K562 (cell line): ENCODE measurements around the gene CBLL1. TPM values are rescaled to one million over a fixed set of nuclear protein-coding genes. Genes with fewer than 3 reads are reported as not detected.

Experiments used
- ATAC-seq: fragments of 200-7000 bp; cut with Tn5 transposase; 3 replicates; pipeline ENCODE4 v1.9.1; 2020; ENCODE audit warnings: moderate library complexity
- BruUV-seq: library from RNA; stranded (reverse); fragments of 400-500 nt; replicated peaks from 2 replicates; lab custom pipeline; 2021; lab: Mats Ljungman, UMichigan
- CTCF ChIA-PET: fragments of 300-600 bp; formaldehyde crosslinking; extraction: SDS; loops from one replicate; lab custom pipeline; 2021; ENCODE audit warnings: low intra/inter-chr PET ratio; lab: Yijun Ruan, JAX
- POLR2A ChIA-PET: fragments of 300-600, 350-650 bp; sonication (Branson Sonifier 250); formaldehyde crosslinking; extraction: SDS; loops from one replicate; lab custom pipeline; 2021; ENCODE audit warnings: antibody characterized with exemption, inconsistent platforms; lab: Yijun Ruan, JAX
- DNase-seq, 4 experiments: peaks; one replicate each; pipeline versions ENCODE4 v3.0.0 to v3.0.0-alpha.2; 2011 to 2018; ENCODE audit warnings: low spot score in 3 of 4, mixed read lengths in 3 of 4; ENCODE audit errors: extremely low read depth in 1 of 4
- FAIRE-seq: peaks from 2 replicates; lab custom pipeline; 2011; peaks lifted over from hg19 to GRCh38; lab: Jason Lieb, UNC
- H2AFZ ChIP-seq: 2 replicates; pipeline ENCODE4 v1.6.0; 2011; ENCODE audit warnings: low read depth, low read length, control low read depth, inconsistent platforms
- H3K27ac ChIP-seq: fragments of 200-600 bp; 3 replicates; pipeline ENCODE4 v1.8.0; 2011; ENCODE audit warnings: low read depth, mild to moderate bottlenecking, control low read depth, inconsistent platforms, low read length, moderate library complexity, mixed read lengths; ENCODE audit errors: extremely low read depth
- H3K27me3 ChIP-seq, 2 experiments: fragments of 300-600 bp in 1 of 2; 2 replicates in 1 of 2; 3 replicates in 1 of 2; pipeline versions ENCODE4 v1.6.0 to v1.8.0; 2011; ENCODE audit warnings: inconsistent platforms in 2 of 2, low read length in 2 of 2, mild to moderate bottlenecking in 1 of 2, mixed read lengths in 1 of 2, moderate library complexity in 1 of 2; ENCODE audit not compliant: control insufficient read depth in 2 of 2, insufficient read depth in 2 of 2
- H3K36me3 ChIP-seq: fragments of 300-600 bp; 3 replicates; pipeline ENCODE4 v1.8.0; 2011; ENCODE audit warnings: mild to moderate bottlenecking, low read length, inconsistent platforms; ENCODE audit not compliant: control insufficient read depth, insufficient read depth
- H3K4me1 ChIP-seq, 2 experiments: fragments of 200-600 bp in 1 of 2; replicated peaks in 1 of 2; 2 replicates in 1 of 2; 3 replicates in 1 of 2; pipeline versions ENCODE4 v1.5.1 to v1.8.0; 2011; ENCODE audit warnings: inconsistent platforms in 2 of 2, low read length in 2 of 2, mild to moderate bottlenecking in 1 of 2, mixed read lengths in 1 of 2, moderate library complexity in 1 of 2; ENCODE audit not compliant: control insufficient read depth in 2 of 2, insufficient read depth in 2 of 2
- H3K4me2 ChIP-seq: 2 replicates; pipeline ENCODE4 v1.6.1; 2011; ENCODE audit warnings: low read length, control low read depth, inconsistent platforms, mixed read lengths; ENCODE audit not compliant: insufficient read depth
- H3K4me3 ChIP-seq: fragments of 200-600 bp; sonication (generic), shearing (Covaris generic); 2 replicates; pipeline ENCODE4 v1.5.1; 2016; ENCODE audit warnings: control low read depth, inconsistent platforms
- H3K79me2 ChIP-seq: fragments of 200-600 bp; 3 replicates; pipeline ENCODE4 v1.8.0; 2011; ENCODE audit warnings: low read length, inconsistent platforms; ENCODE audit not compliant: control insufficient read depth, insufficient read depth
- H3K9ac ChIP-seq, 2 experiments: 2 replicates each; pipeline versions ENCODE4 v1.6.0 to v1.6.1; 2011; ENCODE audit warnings: low read depth in 2 of 2, low read length in 2 of 2, control low read depth in 1 of 2, inconsistent platforms in 1 of 2, mild to moderate bottlenecking in 1 of 2, mixed read lengths in 1 of 2; ENCODE audit not compliant: insufficient read depth in 1 of 2
- H3K9me1 ChIP-seq: one replicate; pipeline ENCODE4 v1.6.0; 2011; ENCODE audit warnings: inconsistent platforms, mild to moderate bottlenecking, low read length, moderate library complexity; ENCODE audit not compliant: control insufficient read depth, insufficient read depth
- H3K9me3 ChIP-seq: replicated peaks from 2 replicates; pipeline ENCODE4 v1.5.1; 2011; ENCODE audit warnings: low read depth, low read length, inconsistent platforms; ENCODE audit not compliant: control insufficient read depth, insufficient read depth
- H4K20me1 ChIP-seq: replicated peaks from 2 replicates; pipeline ENCODE4 v1.6.1; 2011; ENCODE audit warnings: low read length, inconsistent platforms, mixed read lengths; ENCODE audit not compliant: control insufficient read depth, insufficient read depth
- MECOM ChIP-seq: fragments of 250-450 bp; sonication (Bioruptor Pico); IDR thresholded peaks from 2 replicates; pipeline ENCODE4 v1.8.0; 2022; ENCODE audit warnings: inconsistent platforms
- NR4A1 ChIP-seq, 2 experiments: fragments of 250-450 bp in 1 of 2; fragments of 450-650 bp in 1 of 2; sonication (Bioruptor Pico) in 1 of 2; IDR thresholded peaks; 2 replicates each; pipeline versions ENCODE4 v1.4.0 to v1.6.1; 2016 to 2020; ENCODE audit warnings: mild to moderate bottlenecking in 2 of 2, missing compliant biosample characterization in 1 of 2, missing genetic modification characterization in 1 of 2, moderate library complexity in 1 of 2
- PCBP1 ChIP-seq: fragments of 200-400 bp; formaldehyde crosslinking; IDR thresholded peaks from 2 replicates; pipeline ENCODE4 v1.6.1; 2018; ENCODE audit warnings: mild to moderate bottlenecking, low read depth, low read length; ENCODE audit not compliant: poor library complexity, severe bottlenecking
- PHB ChIP-seq: fragments of 250-450 bp; sonication (Bioruptor Pico); IDR thresholded peaks from 2 replicates; pipeline ENCODE4 v1.5.0; 2021
- PTTG1 ChIP-seq: fragments of 450-650 bp; IDR thresholded peaks from 2 replicates; pipeline ENCODE4 v1.6.1; 2016; ENCODE audit warnings: low read depth, mild to moderate bottlenecking, missing genetic modification characterization, missing compliant biosample characterization
- SMARCA4 ChIP-seq: fragments of 450-650 bp; IDR thresholded peaks from 2 replicates; pipeline ENCODE4 v1.6.1; 2016
- SMC3 ChIP-seq: conservative IDR thresholded peaks from 2 replicates; pipeline ENCODE4 v1.6.1; 2011; ENCODE audit warnings: low read depth, low read length, improper control_type of control experiment; ENCODE audit not compliant: insufficient read depth
- ZFP1 ChIP-seq: fragments of 450-650 bp; formaldehyde crosslinking; IDR thresholded peaks from 2 replicates; pipeline ENCODE4 v1.4.0; 2020; ENCODE audit warnings: mild to moderate bottlenecking, mixed read lengths
- ZNF551 ChIP-seq: fragments of 250-450 bp; sonication (Bioruptor Pico); IDR thresholded peaks from 2 replicates; pipeline ENCODE4 v1.5.0; 2021; ENCODE audit warnings: mild to moderate bottlenecking, moderate library complexity
- WGBS: fragments of 100-300 bp; shearing (Covaris generic); methylation state at CpG from one replicate; pipeline ENCODE4 v1.1.6; 2016; ENCODE audit warnings: low coverage, mixed read lengths; ENCODE audit not compliant: insufficient coverage; ENCODE audit errors: missing lambda C conversion rate; 5-methylcytosine and 5-hydroxymethylcytosine counted together
- in situ Hi-C: fragments of 300-500 bp; cut with MboI; formaldehyde crosslinking; loops from 4 replicates; pipeline ENCODE4 v1.15.0; 2018; ENCODE audit warnings: inconsistent platforms, mixed read lengths
- intact Hi-C: fragments of 100-400 bp; cut with micrococcal nuclease; formaldehyde crosslinking; loops from 2 replicates; pipeline ENCODE4 v1.14.2; 2022
- polyA plus RNA-seq, 8 experiments: library from polyadenylated mRNA; depleted of rRNA in 4 of 8; stranded (reverse) in 5 of 8; unstranded in 3 of 8; fragments of >200 nt; fragmentation: Nextera tagmentation in 2 of 8; fragmentation: Illumina TruSeq in 1 of 8; extraction: Ambion mirVana in 2 of 8; extraction: Trizol in 1 of 8; gene quantifications; 2 replicates each; pipeline versions ENCODE4 v1.2.1 to v1.2.3, GENCODE V29; 2011 to 2014; ENCODE audit warnings: inconsistent platforms in 1 of 8, missing spikeins in 1 of 8
- total RNA-seq, 7 experiments: library from RNA; depleted of rRNA in 6 of 7; stranded (reverse); fragments of >200 nt in 6 of 7; fragmentation: Illumina TruSeq in 2 of 7; extraction: Trizol in 2 of 7; gene quantifications; 2 replicates each; pipeline versions ENCODE4 v1.2.1 to v1.2.3, GENCODE V29; 2011 to 2021; ENCODE audit warnings: low replicate concordance in 1 of 7
- TF ChIP-seq, protein P1 (sequence below): fragments of 450-650 bp; IDR thresholded peaks from 2 replicates; pipeline ENCODE4 v1.6.1; 2014; ENCODE audit warnings: low read depth, mild to moderate bottlenecking, moderate library complexity, borderline replicate concordance
- TF ChIP-seq, protein P2 (sequence below): fragments of 250-450 bp; sonication (Bioruptor Pico); IDR thresholded peaks from 2 replicates; pipeline ENCODE4 v1.4.0; 2020; ENCODE audit warnings: mild to moderate bottlenecking, moderate library complexity, borderline replicate concordance
- TF ChIP-seq, protein P3 (sequence below): sonication (generic); formaldehyde crosslinking; IDR thresholded peaks from 2 replicates; pipeline ENCODE4 v1.8.0; 2022; ENCODE audit warnings: missing genetic modification reagents, mild to moderate bottlenecking, moderate library complexity, borderline replicate concordance

Gene CBLL1
- total and polyA plus RNA-seq, 9 of the 15 experiments (the other 6 are each of a cell fraction or from before 2014, with no cell fraction given) = 14.7 to 67.9 (median 35.4) TPM

DNA sequence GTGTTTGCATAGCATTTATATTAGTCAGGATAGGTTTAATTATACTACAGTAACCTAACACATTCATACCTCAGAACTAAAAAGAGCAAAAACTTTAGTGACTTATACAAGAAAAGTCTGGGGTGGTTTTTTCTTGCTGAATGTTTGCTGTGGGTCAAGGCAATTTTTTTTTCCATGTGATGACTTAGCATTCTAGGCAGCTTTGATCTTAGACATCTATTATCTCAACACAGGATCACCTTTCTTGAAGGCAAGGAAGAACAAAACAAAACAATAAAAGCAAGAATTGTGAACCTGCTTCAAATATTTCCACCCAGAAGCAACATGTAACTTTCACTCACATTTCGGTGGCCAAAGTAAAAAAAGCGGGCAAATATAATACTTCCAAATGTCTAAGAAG lies 20.7 kb upstream of the CBLL1 start (continued):
- no peak for TF ChIP-seq NR4A1 (CRISPR knock-in tag; IDR thresholded peaks at IDR 0.05)
- TF ChIP-seq NR4A1 (tag; IDR thresholded peaks at IDR 0.05) = no peak
- TF ChIP-seq, protein P1, sequence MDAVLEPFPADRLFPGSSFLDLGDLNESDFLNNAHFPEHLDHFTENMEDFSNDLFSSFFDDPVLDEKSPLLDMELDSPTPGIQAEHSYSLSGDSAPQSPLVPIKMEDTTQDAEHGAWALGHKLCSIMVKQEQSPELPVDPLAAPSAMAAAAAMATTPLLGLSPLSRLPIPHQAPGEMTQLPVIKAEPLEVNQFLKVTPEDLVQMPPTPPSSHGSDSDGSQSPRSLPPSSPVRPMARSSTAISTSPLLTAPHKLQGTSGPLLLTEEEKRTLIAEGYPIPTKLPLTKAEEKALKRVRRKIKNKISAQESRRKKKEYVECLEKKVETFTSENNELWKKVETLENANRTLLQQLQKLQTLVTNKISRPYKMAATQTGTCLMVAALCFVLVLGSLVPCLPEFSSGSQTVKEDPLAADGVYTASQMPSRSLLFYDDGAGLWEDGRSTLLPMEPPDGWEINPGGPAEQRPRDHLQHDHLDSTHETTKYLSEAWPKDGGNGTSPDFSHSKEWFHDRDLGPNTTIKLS = no peak
- TF ChIP-seq, protein P2, sequence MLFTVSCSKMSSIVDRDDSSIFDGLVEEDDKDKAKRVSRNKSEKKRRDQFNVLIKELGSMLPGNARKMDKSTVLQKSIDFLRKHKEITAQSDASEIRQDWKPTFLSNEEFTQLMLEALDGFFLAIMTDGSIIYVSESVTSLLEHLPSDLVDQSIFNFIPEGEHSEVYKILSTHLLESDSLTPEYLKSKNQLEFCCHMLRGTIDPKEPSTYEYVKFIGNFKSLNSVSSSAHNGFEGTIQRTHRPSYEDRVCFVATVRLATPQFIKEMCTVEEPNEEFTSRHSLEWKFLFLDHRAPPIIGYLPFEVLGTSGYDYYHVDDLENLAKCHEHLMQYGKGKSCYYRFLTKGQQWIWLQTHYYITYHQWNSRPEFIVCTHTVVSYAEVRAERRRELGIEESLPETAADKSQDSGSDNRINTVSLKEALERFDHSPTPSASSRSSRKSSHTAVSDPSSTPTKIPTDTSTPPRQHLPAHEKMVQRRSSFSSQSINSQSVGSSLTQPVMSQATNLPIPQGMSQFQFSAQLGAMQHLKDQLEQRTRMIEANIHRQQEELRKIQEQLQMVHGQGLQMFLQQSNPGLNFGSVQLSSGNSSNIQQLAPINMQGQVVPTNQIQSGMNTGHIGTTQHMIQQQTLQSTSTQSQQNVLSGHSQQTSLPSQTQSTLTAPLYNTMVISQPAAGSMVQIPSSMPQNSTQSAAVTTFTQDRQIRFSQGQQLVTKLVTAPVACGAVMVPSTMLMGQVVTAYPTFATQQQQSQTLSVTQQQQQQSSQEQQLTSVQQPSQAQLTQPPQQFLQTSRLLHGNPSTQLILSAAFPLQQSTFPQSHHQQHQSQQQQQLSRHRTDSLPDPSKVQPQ = no peak
- TF ChIP-seq SMARCA4 = 0 out of 2 replicates have a peak, but pooled peaks have one; percentile 28

DNA sequence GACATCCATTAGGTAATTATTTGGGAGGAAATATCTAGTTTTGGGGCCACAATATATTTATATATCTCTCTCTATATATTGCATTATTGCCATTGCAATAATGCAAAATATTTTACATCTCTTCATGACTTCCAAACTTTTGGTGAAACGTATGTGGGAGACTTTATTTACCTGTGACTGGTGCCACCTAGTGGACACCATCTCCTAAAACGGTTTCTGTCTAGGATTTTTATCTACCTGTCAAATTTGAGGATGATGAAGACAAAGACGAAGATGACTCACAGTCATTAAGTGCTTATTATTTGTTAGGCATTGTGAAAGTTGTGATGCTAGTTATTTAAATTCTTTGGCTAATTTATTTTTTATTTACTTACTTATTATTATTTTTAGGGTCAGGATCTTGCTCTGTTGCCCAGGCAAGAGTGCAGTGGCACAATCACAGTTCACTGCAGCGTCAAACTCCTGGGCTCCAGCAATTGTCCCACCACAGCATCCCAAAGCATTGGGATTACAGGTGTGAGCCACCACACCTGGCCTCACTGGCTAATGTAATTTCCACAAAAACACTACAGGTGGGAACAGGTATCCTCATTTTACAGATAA lies 18.7 kb upstream of the CBLL1 start:
- DNase-seq = peak; percentile 63 to 83 (median 70)
- Histone ChIP-seq H3K27ac (no peak overlapping the region), H3K9ac (no peak overlapping the region), H3K9me1 (no peaks in the 10 kb centered on the region), H3K4me3 (no peak overlapping the region), H3K4me1 (peaks cover 0 to 6% of the 10 kb centered on the region in 2 experiments; a peak in 1 of 5 replicates), H4K20me1 (no peaks in the 10 kb centered on the region), H2AFZ (no peak overlapping the region), H3K4me2 (no peak overlapping the region), H3K36me3 (no peaks in the 10 kb centered on the region), H3K27me3 (no peaks in the 10 kb centered on the region), H3K9me3 (no peaks in the 10 kb centered on the region), H3K79me2 (no peaks in the 10 kb centered on the region)
- intact Hi-C loops = loop anchor here (1.0 to 2.0 kb wide), 4 partner anchors 144 to 523 kb away; partner anchors contain the start of gene BCAP29
- ChIA-PET CTCF (interaction anchor here (0.6 to 3.9 kb wide), 6 partner anchors 145 to 523 kb away, joined by 3 to 25 read pairs (median 6); partner anchors contain the start of gene BCAP29), POLR2A (no interaction called here)
- in situ Hi-C loops = loop anchor here (10.0 to 25.0 kb wide), 2 partner anchors 412 to 530 kb away; partner anchors contain the start of gene LAMB4
- BruUV-seq = no TSS peak
- 10% methylated on average over 4 of the region's 4 CpGs for WGBS
- peak; percentile 75 for ATAC-seq
- FAIRE-seq = peak; percentile 88
- no peak for TF ChIP-seq MECOM
- peak; percentile 74; the same call in 1 of the 2 replicates for TF ChIP-seq SMC3
- TF ChIP-seq PCBP1 = no peak
- TF ChIP-seq ZFP1 (CRISPR knock-in tag) = no peak
- TF ChIP-seq PTTG1 (tag) = no peak
- TF ChIP-seq, protein P3, sequence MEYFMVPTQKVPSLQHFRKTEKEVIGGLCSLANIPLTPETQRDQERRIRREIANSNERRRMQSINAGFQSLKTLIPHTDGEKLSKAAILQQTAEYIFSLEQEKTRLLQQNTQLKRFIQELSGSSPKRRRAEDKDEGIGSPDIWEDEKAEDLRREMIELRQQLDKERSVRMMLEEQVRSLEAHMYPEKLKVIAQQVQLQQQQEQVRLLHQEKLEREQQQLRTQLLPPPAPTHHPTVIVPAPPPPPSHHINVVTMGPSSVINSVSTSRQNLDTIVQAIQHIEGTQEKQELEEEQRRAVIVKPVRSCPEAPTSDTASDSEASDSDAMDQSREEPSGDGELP (CRISPR knock-in tag) = no peak
- no peak for TF ChIP-seq PHB (CRISPR knock-in tag)
- TF ChIP-seq ZNF551 (CRISPR knock-in tag) = no peak
